ENCODE data around the gene THEMIS.
"Not testable (repeated sequence)": the region's sequence is repeated elsewhere in the genome, so short reads cannot be mapped to it uniquely, and the experiment has no call there.

THEMIS gene

DNA sequence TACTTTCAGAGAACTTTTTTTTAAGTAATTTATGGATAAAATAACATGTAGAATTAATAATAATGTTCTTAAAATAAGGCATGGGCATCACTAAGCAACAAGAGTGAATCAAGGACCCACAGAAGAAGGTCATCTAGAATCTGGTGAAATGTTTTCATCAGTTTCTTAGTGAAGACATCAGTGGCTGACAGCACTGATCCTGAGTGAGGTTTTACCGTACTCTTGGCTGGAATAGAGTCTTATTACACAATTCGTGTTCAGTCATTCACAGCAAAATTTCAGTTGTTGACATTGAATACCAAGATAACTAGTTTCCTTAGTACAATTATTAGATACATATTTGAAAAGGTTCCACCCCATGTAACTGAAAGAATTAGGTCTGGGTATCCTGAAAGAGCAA is 183.5 kb downstream of the THEMIS start:
- H3K4me3 ChIP-seq (ENCODE audit: low read length) = no peak overlapping the region
- no peak for TF ChIP-seq ZNF274 (IDR thresholded peaks at IDR 0.05; ENCODE audit: low read depth, low read length)

GRCh38 chr6:127716465-127716864 is 184.4 kb downstream of the THEMIS start:
- no peak overlapping the region for H3K4me3 ChIP-seq (ENCODE audit: low read length)
- TF ChIP-seq ZNF274 (IDR thresholded peaks at IDR 0.05; ENCODE audit: low read depth, low read length) = no peak

GRCh38 chr6:127710668-127711067 is 190.2 kb downstream of the THEMIS start:
- no peak for TF ChIP-seq ZNF274 (IDR thresholded peaks at IDR 0.05; ENCODE audit: low read depth, low read length)
- no peak overlapping the region for H3K4me3 ChIP-seq (ENCODE audit: low read length)

DNA sequence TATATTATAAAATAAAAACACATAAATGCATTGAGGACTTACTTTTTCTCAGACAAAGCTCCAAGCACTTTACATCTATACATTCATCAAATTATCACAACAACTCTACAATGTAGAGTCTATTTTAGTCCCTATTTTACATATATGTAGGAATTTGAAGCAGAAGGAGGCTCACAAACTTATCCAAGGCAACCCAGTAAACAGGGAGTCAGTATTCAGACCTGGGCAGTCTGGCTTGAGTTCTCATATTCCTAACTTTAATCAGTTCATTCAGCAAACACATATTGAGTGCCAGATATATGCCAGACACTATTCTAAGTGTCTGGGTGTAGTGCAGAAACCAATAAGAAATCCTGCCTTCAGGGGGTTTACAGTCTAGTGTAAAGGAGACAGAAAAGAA is 194.6 kb downstream of the THEMIS start:
- TF ChIP-seq ZNF274 (IDR thresholded peaks at IDR 0.05; ENCODE audit: low read depth, low read length) = no peak
- no peak overlapping the region for H3K4me3 ChIP-seq (ENCODE audit: low read length)

DNA sequence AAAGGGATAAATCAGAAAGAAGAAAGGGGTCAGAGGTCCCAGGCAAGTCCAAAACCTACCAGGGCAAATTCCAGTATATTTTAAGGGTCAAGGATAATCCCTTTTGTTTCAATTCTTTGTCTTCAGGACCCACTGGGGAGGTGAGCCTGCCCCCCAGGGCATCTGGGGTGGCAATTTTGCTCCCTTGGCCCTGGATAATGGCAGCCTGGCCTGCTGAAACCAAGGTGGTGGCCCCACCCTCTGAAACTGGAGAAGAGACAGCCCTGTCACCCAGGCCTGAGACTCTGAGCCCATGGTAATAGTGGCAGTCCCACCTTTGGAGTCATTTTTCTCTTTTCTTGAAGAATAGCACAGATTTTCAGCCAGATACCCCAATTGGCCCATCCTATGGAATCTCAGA is 205.8 kb downstream of the THEMIS start:
- H3K4me3 ChIP-seq (ENCODE audit: low read length) = no peak overlapping the region
- TF ChIP-seq ZNF274 (IDR thresholded peaks at IDR 0.05; ENCODE audit: low read depth, low read length) = no peak

DNA sequence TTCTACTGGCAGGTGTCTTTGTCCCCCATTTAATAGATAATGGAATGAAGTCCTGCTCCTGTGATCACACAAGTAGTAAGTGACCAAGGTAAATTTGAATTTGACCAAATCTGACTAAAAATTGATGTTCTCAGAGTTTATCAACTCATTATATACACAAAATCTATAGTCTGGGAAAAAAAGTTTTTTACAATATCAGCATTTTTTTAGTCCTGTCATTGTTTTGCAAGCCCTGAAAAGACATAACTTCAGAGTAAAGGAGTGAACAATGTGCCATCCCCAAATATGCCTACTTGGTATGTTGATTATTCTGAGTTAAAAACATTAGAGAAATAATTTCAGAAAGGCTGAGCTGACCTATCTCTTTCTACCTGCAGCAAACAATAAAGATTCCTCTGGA is 209.7 kb downstream of the THEMIS start:
- TF ChIP-seq ZNF274 (IDR thresholded peaks at IDR 0.05; ENCODE audit: low read depth, low read length) = no peak
- H3K4me3 ChIP-seq (ENCODE audit: low read length) = no peak overlapping the region

DNA sequence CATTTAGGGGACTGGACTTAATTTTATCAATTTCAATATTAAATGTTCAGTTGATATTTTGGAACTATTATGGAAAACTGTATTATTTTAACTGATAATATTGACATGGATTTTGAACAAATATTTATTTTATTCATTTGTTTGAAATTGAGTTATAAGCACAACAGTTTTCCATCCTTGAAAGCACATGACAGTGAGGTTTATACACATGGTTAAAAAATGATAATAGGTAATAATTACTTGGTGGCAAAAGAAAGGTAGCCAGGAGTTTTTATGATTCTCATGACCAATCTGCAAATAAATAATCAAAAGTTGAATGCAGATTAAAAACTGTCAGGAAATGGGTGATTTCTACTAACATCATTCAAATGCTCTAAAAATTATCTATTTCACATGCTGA is 210.3 kb downstream of the THEMIS start:
- no peak for TF ChIP-seq ZNF274 (IDR thresholded peaks at IDR 0.05; ENCODE audit: low read depth, low read length)
- H3K4me3 ChIP-seq (ENCODE audit: low read length) = no peak overlapping the region

DNA sequence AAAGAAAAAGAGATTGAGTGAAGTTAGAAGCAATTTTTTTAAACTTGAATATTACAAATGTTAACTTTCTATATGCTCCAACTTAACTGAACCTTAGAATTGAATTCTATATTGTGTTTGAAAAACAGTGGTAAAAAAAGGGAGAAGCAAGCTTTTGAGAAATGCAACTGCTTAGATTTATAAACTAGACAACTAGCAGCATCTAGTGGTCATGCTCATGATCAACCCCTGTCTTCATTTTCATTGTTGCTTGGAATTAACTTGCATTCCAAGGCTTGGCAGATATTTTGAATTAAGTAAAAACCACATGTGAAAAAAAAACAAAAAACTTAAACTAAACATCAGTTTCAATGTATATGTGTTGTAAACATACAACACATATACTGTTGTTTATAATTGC is 210.8 kb downstream of the THEMIS start:
- no peak for TF ChIP-seq ZNF274 (IDR thresholded peaks at IDR 0.05; ENCODE audit: low read depth, low read length)
- H3K4me3 ChIP-seq (ENCODE audit: low read length) = no peak overlapping the region

GRCh38 chr6:127687490-127687889 is 213.4 kb downstream of the THEMIS start:
- H3K4me3 ChIP-seq (ENCODE audit: low read length) = not testable (repeated sequence)

GRCh38 chr6:127686084-127686483 is 214.8 kb downstream of the THEMIS start:
- no peak overlapping the region for H3K4me3 ChIP-seq (ENCODE audit: low read length)
- no peak for TF ChIP-seq ZNF274 (IDR thresholded peaks at IDR 0.05; ENCODE audit: low read depth, low read length)

DNA sequence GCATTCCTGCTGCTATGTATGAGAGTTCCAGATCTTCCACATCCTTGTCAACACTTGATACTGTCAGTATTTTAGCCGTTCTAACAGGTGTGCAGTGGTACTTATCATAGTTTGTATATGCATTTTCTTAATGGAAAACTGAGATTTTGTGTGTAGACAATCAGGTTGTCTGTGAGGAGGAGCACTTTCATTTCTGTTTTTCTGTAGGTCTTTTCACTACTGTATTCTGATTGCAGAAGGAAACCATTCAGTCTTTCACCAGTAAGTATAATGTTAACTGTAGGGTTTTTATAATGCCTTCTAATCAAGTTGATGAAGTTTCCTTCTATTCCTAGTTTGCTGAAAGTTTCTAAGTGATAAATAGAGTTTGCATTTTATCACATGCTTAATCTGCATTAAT is 216.4 kb downstream of the THEMIS start:
- no peak overlapping the region for H3K4me3 ChIP-seq (ENCODE audit: low read length)
- TF ChIP-seq ZNF274 (IDR thresholded peaks at IDR 0.05; ENCODE audit: low read depth, low read length) = no peak

Measured in GM08714 (cell line).